ENCODE results near the gene VPS33A.

- TF ChIP-seq POLR2AphosphoS5 (IDR thresholded peaks at IDR 0.05; ENCODE audit: low read depth) (no peak), CTCF (IDR thresholded peaks at IDR 0.05; ENCODE audit: insufficient read depth, low read length) (no peak), SPI1 (IDR thresholded peaks at IDR 0.05; ENCODE audit: borderline replicate concordance, low read depth) (no peak)
- TF ChIP-seq, protein P1, sequence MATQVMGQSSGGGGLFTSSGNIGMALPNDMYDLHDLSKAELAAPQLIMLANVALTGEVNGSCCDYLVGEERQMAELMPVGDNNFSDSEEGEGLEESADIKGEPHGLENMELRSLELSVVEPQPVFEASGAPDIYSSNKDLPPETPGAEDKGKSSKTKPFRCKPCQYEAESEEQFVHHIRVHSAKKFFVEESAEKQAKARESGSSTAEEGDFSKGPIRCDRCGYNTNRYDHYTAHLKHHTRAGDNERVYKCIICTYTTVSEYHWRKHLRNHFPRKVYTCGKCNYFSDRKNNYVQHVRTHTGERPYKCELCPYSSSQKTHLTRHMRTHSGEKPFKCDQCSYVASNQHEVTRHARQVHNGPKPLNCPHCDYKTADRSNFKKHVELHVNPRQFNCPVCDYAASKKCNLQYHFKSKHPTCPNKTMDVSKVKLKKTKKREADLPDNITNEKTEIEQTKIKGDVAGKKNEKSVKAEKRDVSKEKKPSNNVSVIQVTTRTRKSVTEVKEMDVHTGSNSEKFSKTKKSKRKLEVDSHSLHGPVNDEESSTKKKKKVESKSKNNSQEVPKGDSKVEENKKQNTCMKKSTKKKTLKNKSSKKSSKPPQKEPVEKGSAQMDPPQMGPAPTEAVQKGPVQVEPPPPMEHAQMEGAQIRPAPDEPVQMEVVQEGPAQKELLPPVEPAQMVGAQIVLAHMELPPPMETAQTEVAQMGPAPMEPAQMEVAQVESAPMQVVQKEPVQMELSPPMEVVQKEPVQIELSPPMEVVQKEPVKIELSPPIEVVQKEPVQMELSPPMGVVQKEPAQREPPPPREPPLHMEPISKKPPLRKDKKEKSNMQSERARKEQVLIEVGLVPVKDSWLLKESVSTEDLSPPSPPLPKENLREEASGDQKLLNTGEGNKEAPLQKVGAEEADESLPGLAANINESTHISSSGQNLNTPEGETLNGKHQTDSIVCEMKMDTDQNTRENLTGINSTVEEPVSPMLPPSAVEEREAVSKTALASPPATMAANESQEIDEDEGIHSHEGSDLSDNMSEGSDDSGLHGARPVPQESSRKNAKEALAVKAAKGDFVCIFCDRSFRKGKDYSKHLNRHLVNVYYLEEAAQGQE (IDR thresholded peaks at IDR 0.05; ENCODE audit: insufficient replicate concordance, low read depth), result no peak
Measured at GRCh38 chr12:122187466-122187865, 78.8 kb downstream of the VPS33A start.
